Measurements from ENCODE around the gene TEX14. TPM values are rescaled to one million over a fixed set of nuclear protein-coding genes. Genes with fewer than 3 reads are reported as not detected.

Gene TEX14
- total and polyA plus RNA-seq, 8 donors: 0.03 to 0.59 (median 0.20) TPM

DNA sequence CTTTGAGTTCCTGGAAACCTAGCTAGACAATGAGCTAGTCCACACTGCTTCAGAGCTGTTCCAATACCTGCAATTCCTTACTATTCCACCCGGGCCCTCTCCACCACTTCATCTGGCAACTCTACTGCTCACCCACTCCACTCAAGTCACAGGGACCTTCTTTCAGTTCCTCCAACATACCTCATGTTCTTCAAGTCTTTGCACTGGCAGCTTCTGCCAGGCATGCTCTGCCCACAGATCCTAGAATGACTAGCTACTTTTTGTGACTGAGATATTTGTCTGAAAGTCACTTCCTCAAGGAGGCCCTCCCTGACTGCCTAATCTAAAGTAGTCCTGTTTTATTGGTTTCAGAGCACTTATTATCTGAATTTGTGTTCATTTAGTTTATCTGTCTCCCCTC lies 86.4 kb downstream of the TEX14 start:
- FAIRE-seq: no peak
- Histone ChIP-seq H3K4me1 (no peaks in the 10 kb centered on the region), H3K27ac (no peak overlapping the region), H3K9me3 (no peaks in the 10 kb centered on the region), H3K4me3 (no peak overlapping the region), H3K27me3 (no peaks in the 10 kb centered on the region), H3K36me3 (no peaks in the 10 kb centered on the region)
- intact Hi-C loops (cut with DNase I): no loop called here
- WGBS, 2 donors: 53 to 72% methylated on average over 1 of the region's 1 CpG
- DNase-seq: no peak
- ATAC-seq: no peak
- TF ChIP-seq, protein P1, sequence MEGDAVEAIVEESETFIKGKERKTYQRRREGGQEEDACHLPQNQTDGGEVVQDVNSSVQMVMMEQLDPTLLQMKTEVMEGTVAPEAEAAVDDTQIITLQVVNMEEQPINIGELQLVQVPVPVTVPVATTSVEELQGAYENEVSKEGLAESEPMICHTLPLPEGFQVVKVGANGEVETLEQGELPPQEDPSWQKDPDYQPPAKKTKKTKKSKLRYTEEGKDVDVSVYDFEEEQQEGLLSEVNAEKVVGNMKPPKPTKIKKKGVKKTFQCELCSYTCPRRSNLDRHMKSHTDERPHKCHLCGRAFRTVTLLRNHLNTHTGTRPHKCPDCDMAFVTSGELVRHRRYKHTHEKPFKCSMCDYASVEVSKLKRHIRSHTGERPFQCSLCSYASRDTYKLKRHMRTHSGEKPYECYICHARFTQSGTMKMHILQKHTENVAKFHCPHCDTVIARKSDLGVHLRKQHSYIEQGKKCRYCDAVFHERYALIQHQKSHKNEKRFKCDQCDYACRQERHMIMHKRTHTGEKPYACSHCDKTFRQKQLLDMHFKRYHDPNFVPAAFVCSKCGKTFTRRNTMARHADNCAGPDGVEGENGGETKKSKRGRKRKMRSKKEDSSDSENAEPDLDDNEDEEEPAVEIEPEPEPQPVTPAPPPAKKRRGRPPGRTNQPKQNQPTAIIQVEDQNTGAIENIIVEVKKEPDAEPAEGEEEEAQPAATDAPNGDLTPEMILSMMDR (IDR thresholded peaks at IDR 0.05): no peak

DNA sequence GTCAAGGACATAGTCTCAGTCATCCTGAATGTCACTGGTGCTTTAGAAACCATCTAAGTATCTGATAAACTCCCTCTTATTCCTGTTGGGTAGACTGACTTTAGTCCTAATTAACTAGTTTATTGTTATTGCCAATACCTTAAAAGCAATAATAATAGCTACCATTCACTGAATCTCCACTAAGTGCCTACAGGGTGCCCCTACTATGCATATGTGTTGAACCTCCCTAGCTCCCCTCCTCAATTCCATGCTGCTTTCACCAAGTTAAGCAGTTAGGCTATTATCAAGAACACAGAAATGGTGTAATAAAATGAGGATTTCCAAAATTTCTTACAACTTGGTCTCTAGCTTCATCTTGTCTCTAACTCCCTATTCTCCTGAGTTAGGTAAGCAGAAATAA lies 89.9 kb downstream of the TEX14 start:
- Histone ChIP-seq H3K9me3 (no peaks in the 10 kb centered on the region), H3K27me3 (no peaks in the 10 kb centered on the region), H3K4me1 (no peaks in the 10 kb centered on the region), H3K36me3 (no peaks in the 10 kb centered on the region), H3K4me3 (no peak overlapping the region), H3K27ac (no peak overlapping the region)
- DNase-seq: no peak
- TF ChIP-seq, protein P1 (IDR thresholded peaks at IDR 0.05): no peak
- ATAC-seq: no peak
- FAIRE-seq: no peak
- intact Hi-C loops (cut with DNase I): no loop called here

DNA sequence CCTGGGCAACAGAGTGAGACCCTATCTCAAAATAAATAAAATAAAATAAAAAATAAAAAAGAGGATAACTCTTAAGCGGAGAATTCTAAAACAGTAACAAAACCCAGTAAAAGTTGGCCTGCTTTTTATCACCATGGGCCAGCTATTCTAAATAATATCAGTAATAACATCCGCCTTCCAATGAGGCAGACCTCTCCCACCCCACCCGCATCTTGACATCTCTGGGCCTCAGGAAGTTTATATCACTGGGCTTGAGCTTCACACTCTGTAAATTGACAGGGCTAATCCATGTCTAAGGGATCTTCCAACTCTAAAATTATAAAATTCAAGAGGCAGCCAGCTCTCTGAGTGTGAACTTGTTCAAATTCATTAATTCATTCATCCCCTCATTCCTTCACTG lies 94.5 kb downstream of the TEX14 start:
- no peak for ATAC-seq

DNA sequence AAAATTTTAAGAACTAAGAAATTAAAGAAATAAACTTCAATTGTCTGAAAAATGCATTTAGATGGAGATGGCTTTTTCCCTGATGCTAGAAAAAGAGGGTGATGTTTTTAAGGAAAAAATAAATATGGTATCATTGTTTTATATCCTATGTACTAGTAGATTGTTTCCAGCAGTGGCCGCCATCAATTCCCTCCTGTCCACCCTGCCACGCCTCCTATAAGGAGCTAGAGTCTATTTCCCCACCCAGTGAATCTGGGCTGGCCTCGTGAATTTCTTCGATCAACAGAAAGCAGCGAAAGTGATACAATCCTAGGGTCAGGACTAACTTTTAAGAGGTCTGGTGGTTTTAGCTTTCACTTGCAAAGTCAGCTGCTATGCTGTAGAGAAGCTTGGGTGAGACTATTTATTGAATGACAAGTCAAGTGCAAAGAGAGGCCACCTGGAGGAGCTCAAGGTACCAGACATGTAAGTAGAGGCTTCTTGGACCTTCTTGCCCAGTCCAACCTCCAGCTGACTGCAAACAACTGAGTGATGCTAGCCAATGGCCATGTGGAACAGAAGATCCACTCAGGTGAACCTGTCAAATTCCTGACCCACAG lies 96.6 kb downstream of the TEX14 start:
- FAIRE-seq: no peak
- WGBS, 2 donors: 78 to 79% methylated on average over 5 of the region's 5 CpGs

More for the DNA sequence above, 94.5 kb downstream of the TEX14 start:
- Histone ChIP-seq H3K9me3 (no peaks in the 10 kb centered on the region), H3K27me3 (no peaks in the 10 kb centered on the region), H3K36me3 (no peaks in the 10 kb centered on the region), H3K4me3 (no peak overlapping the region), H3K4me1 (no peaks in the 10 kb centered on the region), H3K27ac (no peak overlapping the region)
- intact Hi-C loops (cut with DNase I): loop anchor here in 1 of 3 donors (10.0 kb wide), 1 partner anchor 217 kb away; no protein-coding TSS in a partner anchor
- no peak for DNase-seq
- WGBS, 2 donors: 92 to 96% methylated on average over 3 of the region's 3 CpGs
- TF ChIP-seq, protein P1 (IDR thresholded peaks at IDR 0.05): no peak
- no peak for FAIRE-seq

DNA sequence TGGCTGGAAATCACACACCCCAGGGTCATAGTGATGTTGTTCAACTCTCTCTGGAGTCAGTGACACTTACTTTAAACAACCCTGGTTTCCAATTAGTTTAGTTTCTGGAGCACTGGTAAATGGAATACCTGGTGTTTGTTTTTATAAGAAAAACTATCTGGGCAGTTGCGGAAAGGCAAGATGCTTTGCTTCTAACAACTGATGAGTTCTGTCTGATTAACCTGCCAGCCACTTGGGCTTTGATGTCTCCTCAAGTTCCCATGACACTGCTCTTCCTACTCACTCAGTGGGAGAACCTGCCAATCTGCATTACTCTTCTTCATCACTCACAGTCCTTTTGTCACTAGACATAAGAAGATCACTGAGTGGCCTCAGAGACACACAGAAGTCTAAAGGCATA lies 98.7 kb downstream of the TEX14 start:
- FAIRE-seq (no peak), ATAC-seq (no peak), DNase-seq (no peak)
- Histone ChIP-seq H3K27ac (no peak overlapping the region), H3K36me3 (no peaks in the 10 kb centered on the region), H3K4me1 (no peaks in the 10 kb centered on the region), H3K9me3 (no peaks in the 10 kb centered on the region), H3K4me3 (no peak overlapping the region), H3K27me3 (no peaks in the 10 kb centered on the region)
- 86 to 96% methylated on average over 1 of the region's 1 CpG for WGBS, 2 donors
- TF ChIP-seq, protein P1 (IDR thresholded peaks at IDR 0.05): no peak
- intact Hi-C loops (cut with DNase I): loop anchor here in 1 of 3 donors (10.0 kb wide), 1 partner anchor 222 kb away; no protein-coding TSS in a partner anchor

More for the DNA sequence above, 96.6 kb downstream of the TEX14 start:
- ATAC-seq (no peak), DNase-seq (no peak)
- Histone ChIP-seq H3K4me3 (no peak overlapping the region), H3K27ac (no peak overlapping the region), H3K36me3 (no peaks in the 10 kb centered on the region), H3K9me3 (no peaks in the 10 kb centered on the region), H3K4me1 (no peaks in the 10 kb centered on the region), H3K27me3 (no peaks in the 10 kb centered on the region)
- TF ChIP-seq, protein P1 (IDR thresholded peaks at IDR 0.05): no peak
- intact Hi-C loops (cut with DNase I): loop anchor here in 1 of 3 donors (10.0 kb wide), 1 partner anchor 220 kb away; no protein-coding TSS in a partner anchor

All from pancreas (tissue), 10 donors.